HUES64 (cell line): Measurements from ENCODE around the gene GATAD2A.
A peak's percentile ranks its signal among the peaks of the same experiment; 100 is the strongest.

Source experiments
- H3K27ac ChIP-seq: 2 replicates; pipeline ENCODE4 v1.7.0; 2013; ENCODE audit warnings: low read depth, low read length, inconsistent platforms
- H3K27me3 ChIP-seq: 2 replicates; pipeline ENCODE4 v1.6.1; 2013; ENCODE audit warnings: mild to moderate bottlenecking, low read length; ENCODE audit not compliant: insufficient read depth
- H3K36me3 ChIP-seq: 2 replicates; pipeline ENCODE4 v1.6.1; 2013; ENCODE audit warnings: mild to moderate bottlenecking, low read length; ENCODE audit not compliant: insufficient read depth
- H3K4me1 ChIP-seq: 2 replicates; pipeline ENCODE4 v1.6.1; 2013; ENCODE audit warnings: mild to moderate bottlenecking, low read length, moderate library complexity; ENCODE audit not compliant: insufficient read depth
- H3K4me3 ChIP-seq: 2 replicates; pipeline ENCODE4 v1.5.1; 2013; ENCODE audit warnings: mild to moderate bottlenecking, low read length, moderate library complexity
- H3K9ac ChIP-seq: 2 replicates; pipeline ENCODE4 v1.6.1; 2013; ENCODE audit warnings: mild to moderate bottlenecking, low read depth, low read length
- H3K9me3 ChIP-seq: 2 replicates; pipeline ENCODE4 v1.6.1; 2013; ENCODE audit warnings: low read depth, low read length; ENCODE audit not compliant: insufficient read depth
- WGBS: fragments of 150-250, 120-280 bp; methylation state at CpG from one replicate; pipeline ENCODE4 v1.1.7; 2013; ENCODE audit warnings: missing lambda C conversion rate; 5-methylcytosine and 5-hydroxymethylcytosine counted together

The GATAD2A gene

GRCh38 chr19:19475015-19475765, 69.7 kb downstream of the GATAD2A start:
- 23% methylated on average over 21 of the region's 21 CpGs for WGBS
- H3K27ac ChIP-seq, result peak overlapping the region; percentile 74; the same call in 1 of the 2 replicates
- peak overlapping the region; percentile 24; the same call in 1 of the 2 replicates for H3K9ac ChIP-seq
- H3K36me3 ChIP-seq, result peaks cover 13% of the 10 kb centered on the region; the same call in 1 of the 2 replicates
- no peaks in the 10 kb centered on the region for H3K27me3 ChIP-seq
- no peaks in the 10 kb centered on the region for H3K9me3 ChIP-seq
- H3K4me1 ChIP-seq, result peaks cover 20% of the 10 kb centered on the region
- peak overlapping the region; percentile 32 for H3K4me3 ChIP-seq

DNA sequence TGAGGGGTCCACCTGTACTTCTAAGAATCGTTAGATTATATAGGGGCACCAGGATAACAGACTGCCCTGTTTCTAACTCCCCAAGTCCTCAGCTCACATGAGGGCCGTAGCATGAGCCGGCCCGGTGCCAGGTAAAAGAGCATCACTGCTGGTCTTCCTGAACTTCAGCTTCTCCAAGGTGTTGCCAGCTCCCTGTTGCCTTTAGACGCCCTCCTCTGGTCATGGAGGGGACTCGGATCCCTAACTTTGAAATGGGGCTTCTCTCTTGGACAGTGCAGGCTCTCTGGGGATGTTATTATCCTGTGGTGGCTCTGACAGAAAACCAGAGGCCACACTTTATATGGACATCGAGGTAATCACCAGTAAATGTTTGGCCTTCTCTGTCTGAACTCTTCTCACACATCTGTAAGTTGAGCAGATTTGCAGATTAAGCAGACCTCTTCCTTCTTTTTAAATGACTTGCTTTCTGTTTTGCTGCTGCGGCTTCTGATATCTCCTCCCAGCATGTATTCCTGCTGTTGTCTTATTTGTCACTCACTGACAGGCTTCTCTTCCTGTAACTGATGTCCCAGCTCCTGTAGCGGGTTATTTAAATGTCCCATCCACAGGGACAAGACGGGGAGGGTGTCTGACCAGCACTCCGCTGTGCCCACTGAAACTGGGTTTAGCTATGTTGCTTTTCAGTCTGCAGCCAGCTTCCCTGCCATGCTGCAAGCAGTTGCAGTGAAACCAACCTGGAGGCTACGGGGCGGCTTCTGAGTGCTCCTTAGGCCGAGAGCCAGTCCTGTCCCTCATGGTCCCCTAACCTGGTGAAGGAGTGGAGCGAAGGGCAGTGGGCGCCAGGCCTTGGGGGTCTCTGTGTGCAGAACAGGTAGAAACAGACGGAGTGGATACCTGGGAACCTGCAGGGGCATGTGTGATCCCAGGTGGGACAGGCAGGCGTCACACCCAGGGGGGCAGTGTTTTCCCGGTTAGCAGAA, 70.7 kb downstream of the GATAD2A start:
- 71% methylated on average over 19 of the region's 19 CpGs for WGBS
- Histone ChIP-seq H3K27ac (peak overlapping the region; percentile 70; the same call in 1 of the 2 replicates), H3K4me3 (peak overlapping the region; percentile 32), H3K9me3 (no peaks in the 10 kb centered on the region), H3K27me3 (no peaks in the 10 kb centered on the region), H3K36me3 (peaks cover 23% of the 10 kb centered on the region), H3K9ac (no peak overlapping the region; the same call in 1 of the 2 replicates), H3K4me1 (peaks cover 20% of the 10 kb centered on the region)

GRCh38 chr19:19477705-19478383, 72.4 kb downstream of the GATAD2A start:
- WGBS, result 93% methylated on average over 10 of the region's 10 CpGs
- peaks cover 20% of the 10 kb centered on the region for H3K4me1 ChIP-seq
- H3K36me3 ChIP-seq, result peaks cover 29% of the 10 kb centered on the region
- H3K9me3 ChIP-seq, result no peaks in the 10 kb centered on the region
- no peaks in the 10 kb centered on the region for H3K27me3 ChIP-seq
- H3K9ac ChIP-seq, result no peak overlapping the region
- no peak overlapping the region for H3K27ac ChIP-seq
- no peak overlapping the region for H3K4me3 ChIP-seq

DNA sequence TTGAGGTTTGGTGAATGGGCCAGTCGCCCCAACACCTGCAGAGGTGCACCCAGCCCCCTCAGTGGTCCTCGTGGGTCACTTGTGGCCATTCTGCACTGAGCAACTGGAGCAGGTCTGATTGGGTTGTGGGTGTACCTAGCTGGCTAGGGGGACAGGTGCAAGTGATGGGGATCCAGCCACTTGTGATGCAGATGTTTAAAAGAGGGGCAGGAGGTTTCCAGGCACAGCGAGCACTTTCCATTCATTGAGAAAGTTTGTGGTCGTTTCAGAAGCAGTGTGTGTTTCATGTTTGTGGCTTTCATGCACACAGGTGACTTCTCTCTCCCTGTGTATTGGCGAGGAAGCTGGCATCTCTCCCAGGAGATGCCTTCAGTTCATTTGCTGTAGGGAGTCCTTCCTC, 75.2 kb downstream of the GATAD2A start:
- no peak overlapping the region for H3K4me3 ChIP-seq
- peaks cover 33% of the 10 kb centered on the region for H3K36me3 ChIP-seq
- 93% methylated on average over 5 of the region's 5 CpGs for WGBS
- peaks cover 15% of the 10 kb centered on the region for H3K4me1 ChIP-seq
- no peaks in the 10 kb centered on the region for H3K9me3 ChIP-seq
- H3K27ac ChIP-seq, result no peak overlapping the region
- H3K27me3 ChIP-seq, result no peaks in the 10 kb centered on the region
- no peak overlapping the region for H3K9ac ChIP-seq

GRCh38 chr19:19482809-19483596, 77.5 kb downstream of the GATAD2A start:
- H3K4me1 ChIP-seq, result peaks cover 16% of the 10 kb centered on the region
- H3K27ac ChIP-seq, result no peak overlapping the region
- 93% methylated on average over 19 of the region's 19 CpGs for WGBS
- H3K4me3 ChIP-seq, result no peak overlapping the region
- H3K36me3 ChIP-seq, result peaks cover 36% of the 10 kb centered on the region
- H3K9me3 ChIP-seq, result no peaks in the 10 kb centered on the region
- no peak overlapping the region for H3K9ac ChIP-seq
- H3K27me3 ChIP-seq, result no peaks in the 10 kb centered on the region

DNA sequence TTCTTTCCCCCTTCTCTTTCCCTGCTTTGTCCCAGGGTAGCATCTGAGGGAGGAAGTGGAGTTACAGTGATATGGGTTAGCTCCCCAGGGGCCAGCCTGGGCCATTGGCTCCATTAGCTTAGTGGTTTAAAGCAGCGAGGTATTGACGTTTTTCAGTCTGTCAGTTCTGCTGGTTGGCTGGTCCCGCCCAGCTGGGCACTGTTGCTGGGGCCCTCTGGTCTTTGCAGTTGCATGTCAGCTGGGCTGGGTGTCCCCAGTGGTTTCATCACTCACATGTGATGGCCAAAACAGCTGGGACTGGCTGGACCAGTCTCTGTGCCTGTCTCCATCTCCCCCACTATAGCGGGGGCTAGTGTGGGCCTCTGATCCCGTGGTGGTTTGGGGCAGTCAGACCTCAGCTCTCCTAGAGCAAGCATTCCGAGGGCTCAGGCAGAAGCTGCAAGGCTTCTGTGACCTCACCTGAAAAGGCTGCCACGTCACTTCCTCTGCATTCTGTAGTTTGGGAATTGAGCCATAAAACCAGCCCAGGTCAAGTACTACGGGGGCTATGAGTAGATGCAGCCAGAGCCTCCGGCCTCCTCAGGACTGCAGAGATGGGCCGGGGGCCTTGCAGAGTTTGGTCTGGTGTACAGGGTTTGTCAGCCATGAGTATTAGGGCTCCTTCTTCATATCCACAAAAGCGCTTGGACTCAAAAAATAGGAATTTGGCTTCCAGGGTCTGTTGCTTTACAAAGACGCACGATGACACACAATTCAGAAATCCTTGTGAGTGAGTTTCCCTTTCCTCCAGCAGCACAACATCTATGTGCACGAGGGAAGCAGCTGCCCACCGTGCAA, 79.9 kb downstream of the GATAD2A start:
- 0 out of 2 replicates have a peak overlapping the region, but pooled peaks have one; percentile 16 for H3K9ac ChIP-seq
- H3K27ac ChIP-seq, result peak overlapping the region; percentile 42; the same call in 1 of the 2 replicates
- no peaks in the 10 kb centered on the region for H3K27me3 ChIP-seq
- peaks cover 37% of the 10 kb centered on the region for H3K4me1 ChIP-seq
- H3K4me3 ChIP-seq, result no peak overlapping the region
- WGBS, result 91% methylated on average over 15 of the region's 15 CpGs
- no peaks in the 10 kb centered on the region for H3K9me3 ChIP-seq
- peaks cover 26% of the 10 kb centered on the region for H3K36me3 ChIP-seq

- H3K4me3 ChIP-seq, result no peak overlapping the region
- no peak overlapping the region for H3K27ac ChIP-seq
- peaks cover 24% of the 10 kb centered on the region for H3K36me3 ChIP-seq
- peaks cover 37% of the 10 kb centered on the region for H3K4me1 ChIP-seq
- H3K9ac ChIP-seq, result no peak overlapping the region
- no peaks in the 10 kb centered on the region for H3K9me3 ChIP-seq
- no peaks in the 10 kb centered on the region for H3K27me3 ChIP-seq
- 92% methylated on average over 5 of the region's 5 CpGs for WGBS
Measured at GRCh38 chr19:19485998-19486290, 80.5 kb downstream of the GATAD2A start.

GRCh38 chr19:19486343-19487076, 81.0 kb downstream of the GATAD2A start:
- no peak overlapping the region for H3K27ac ChIP-seq
- peaks cover 37% of the 10 kb centered on the region for H3K4me1 ChIP-seq
- no peaks in the 10 kb centered on the region for H3K9me3 ChIP-seq
- no peaks in the 10 kb centered on the region for H3K27me3 ChIP-seq
- H3K36me3 ChIP-seq, result peaks cover 24% of the 10 kb centered on the region
- no peak overlapping the region for H3K4me3 ChIP-seq
- H3K9ac ChIP-seq, result no peak overlapping the region; the same call in 1 of the 2 replicates
- 90% methylated on average over 15 of the region's 15 CpGs for WGBS

- Histone ChIP-seq H3K4me1 (peaks cover 37% of the 10 kb centered on the region), H3K9me3 (no peaks in the 10 kb centered on the region), H3K9ac (peak overlapping the region; percentile 20; the same call in 1 of the 2 replicates), H3K4me3 (no peak overlapping the region), H3K27me3 (no peaks in the 10 kb centered on the region), H3K27ac (peak overlapping the region; percentile 84; the same call in 1 of the 2 replicates), H3K36me3 (peaks cover 23% of the 10 kb centered on the region)
- WGBS, result 93% methylated on average over 9 of the region's 9 CpGs
Measured at GRCh38 chr19:19487077-19487949, 81.8 kb downstream of the GATAD2A start.
